ENCODE measurements around the gene VEPH1. TPM values are rescaled to one million over a fixed set of nuclear protein-coding genes. Genes with fewer than 3 reads are reported as not detected.

The VEPH1 gene
- total RNA-seq, 6 experiments from 2014 or later, result 0.51 to 1.4 (median 0.93) TPM

DNA sequence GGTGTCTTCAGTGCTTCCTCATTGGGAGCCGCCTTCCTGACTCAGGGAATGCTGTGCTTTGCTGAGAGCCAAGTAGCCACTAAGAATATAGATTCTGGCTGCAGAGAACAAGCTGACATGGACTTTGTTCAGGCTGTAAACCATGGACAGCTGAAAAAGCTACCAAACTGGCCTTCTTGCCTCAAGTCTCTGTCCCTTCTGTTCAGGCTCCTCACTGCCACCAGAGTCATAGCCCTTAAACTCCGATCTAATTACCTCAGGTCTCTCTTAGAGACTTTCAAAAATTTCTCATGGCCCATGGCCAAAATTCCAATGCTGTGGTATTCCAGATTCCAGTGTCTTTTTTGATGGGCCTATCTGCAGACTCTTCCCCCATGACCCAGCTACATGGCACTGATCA, 86.0 kb downstream of the VEPH1 start:
- intact Hi-C loops (cut with DNase I), result no loop called here
- 56% methylated on average over 1 of the region's 2 CpGs for WGBS (ENCODE audit: insufficient coverage, low coverage, low lambda C conversion rate, missing lambda C conversion rate)

DNA sequence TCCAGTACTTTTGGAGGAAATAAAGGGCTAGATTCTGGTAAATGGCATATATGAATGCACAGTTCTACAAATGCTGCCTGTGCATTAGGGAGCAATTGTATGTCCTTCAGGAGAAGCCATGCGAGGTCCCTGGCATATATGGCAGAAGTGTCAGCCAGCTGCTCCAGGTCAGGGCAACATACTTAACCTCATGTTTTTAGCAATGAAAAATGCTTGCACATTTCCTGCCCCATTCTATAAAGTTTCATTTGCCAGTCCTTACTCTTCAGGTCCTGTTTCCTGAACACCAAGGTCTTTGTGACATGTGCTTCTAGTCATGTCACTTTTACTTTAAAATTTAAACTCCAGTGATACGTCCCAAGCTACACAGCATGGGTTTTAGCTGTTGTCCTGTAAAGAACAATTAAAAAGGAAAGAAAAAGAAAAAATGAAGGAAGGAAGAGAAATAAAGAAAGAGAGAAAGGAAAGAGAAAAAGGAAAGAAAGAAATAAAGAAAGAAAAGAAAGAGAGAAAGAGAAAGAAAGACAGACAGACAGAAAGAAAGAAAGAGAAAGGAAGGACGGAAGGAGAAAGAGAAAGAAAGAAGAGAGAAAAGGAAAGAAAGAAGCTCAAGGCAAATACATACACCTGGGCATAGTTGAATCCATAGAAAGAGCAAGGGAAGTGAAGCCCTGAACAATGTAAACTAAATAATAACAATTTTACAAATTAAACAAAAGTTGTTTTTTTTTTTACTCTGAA, 86.7 kb downstream of the VEPH1 start:
- Histone ChIP-seq H3K36me3 (no peaks in the 10 kb centered on the region), H3K9me3 (no peaks in the 10 kb centered on the region), H3K4me3 (no peak overlapping the region), H3K27ac (no peak overlapping the region), H3K4me1 (no peaks in the 10 kb centered on the region), H3K27me3 (no peaks in the 10 kb centered on the region)
- no peak for DNase-seq
- TF ChIP-seq, protein P1, sequence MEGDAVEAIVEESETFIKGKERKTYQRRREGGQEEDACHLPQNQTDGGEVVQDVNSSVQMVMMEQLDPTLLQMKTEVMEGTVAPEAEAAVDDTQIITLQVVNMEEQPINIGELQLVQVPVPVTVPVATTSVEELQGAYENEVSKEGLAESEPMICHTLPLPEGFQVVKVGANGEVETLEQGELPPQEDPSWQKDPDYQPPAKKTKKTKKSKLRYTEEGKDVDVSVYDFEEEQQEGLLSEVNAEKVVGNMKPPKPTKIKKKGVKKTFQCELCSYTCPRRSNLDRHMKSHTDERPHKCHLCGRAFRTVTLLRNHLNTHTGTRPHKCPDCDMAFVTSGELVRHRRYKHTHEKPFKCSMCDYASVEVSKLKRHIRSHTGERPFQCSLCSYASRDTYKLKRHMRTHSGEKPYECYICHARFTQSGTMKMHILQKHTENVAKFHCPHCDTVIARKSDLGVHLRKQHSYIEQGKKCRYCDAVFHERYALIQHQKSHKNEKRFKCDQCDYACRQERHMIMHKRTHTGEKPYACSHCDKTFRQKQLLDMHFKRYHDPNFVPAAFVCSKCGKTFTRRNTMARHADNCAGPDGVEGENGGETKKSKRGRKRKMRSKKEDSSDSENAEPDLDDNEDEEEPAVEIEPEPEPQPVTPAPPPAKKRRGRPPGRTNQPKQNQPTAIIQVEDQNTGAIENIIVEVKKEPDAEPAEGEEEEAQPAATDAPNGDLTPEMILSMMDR (IDR thresholded peaks at IDR 0.05), result no peak
- no peak for TF ChIP-seq POLR2A (IDR thresholded peaks at IDR 0.05)
- WGBS (ENCODE audit: insufficient coverage, low coverage, low lambda C conversion rate, missing lambda C conversion rate), result 40% methylated on average over 3 of the region's 3 CpGs
- no peak for ATAC-seq
- intact Hi-C loops (cut with DNase I), result no loop called here

More for the DNA sequence above, 86.0 kb downstream of the VEPH1 start:
- no peak overlapping the region for H3K27ac ChIP-seq
- no peaks in the 10 kb centered on the region for H3K36me3 ChIP-seq
- no peak overlapping the region for H3K4me3 ChIP-seq
- ATAC-seq (no peak), DNase-seq (no peak)
- no peaks in the 10 kb centered on the region for H3K4me1 ChIP-seq
- TF ChIP-seq POLR2A (IDR thresholded peaks at IDR 0.05), result no peak
- TF ChIP-seq, protein P1 (IDR thresholded peaks at IDR 0.05), result no peak
- no peaks in the 10 kb centered on the region for H3K9me3 ChIP-seq
- H3K27me3 ChIP-seq, result no peaks in the 10 kb centered on the region

DNA sequence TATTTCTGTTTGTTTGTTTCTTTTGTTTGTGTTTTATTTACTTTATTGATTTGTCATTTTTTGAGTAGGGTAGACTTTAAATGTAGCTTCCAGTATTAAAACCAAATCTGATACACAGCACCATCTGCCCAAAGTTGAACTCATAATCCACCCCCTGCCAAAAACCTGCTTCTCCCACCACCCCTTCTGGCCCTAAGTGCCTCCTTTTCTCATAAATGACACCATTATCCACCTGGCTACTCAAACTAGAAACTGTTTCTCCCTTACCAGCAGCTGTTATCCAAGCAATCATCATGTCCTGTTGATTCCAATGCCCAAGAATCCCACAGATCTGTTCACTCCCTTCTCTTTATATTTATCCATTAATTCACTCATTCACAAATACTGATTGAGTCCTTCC, 88.4 kb downstream of the VEPH1 start:
- Histone ChIP-seq H3K4me1 (no peaks in the 10 kb centered on the region), H3K27ac (no peak overlapping the region), H3K36me3 (no peaks in the 10 kb centered on the region), H3K9me3 (no peaks in the 10 kb centered on the region), H3K4me3 (no peak overlapping the region), H3K27me3 (no peaks in the 10 kb centered on the region)
- TF ChIP-seq POLR2A (IDR thresholded peaks at IDR 0.05), result no peak
- TF ChIP-seq, protein P1 (IDR thresholded peaks at IDR 0.05), result no peak
- intact Hi-C loops (cut with DNase I), result no loop called here
- ATAC-seq (no peak), DNase-seq (no peak)

DNA sequence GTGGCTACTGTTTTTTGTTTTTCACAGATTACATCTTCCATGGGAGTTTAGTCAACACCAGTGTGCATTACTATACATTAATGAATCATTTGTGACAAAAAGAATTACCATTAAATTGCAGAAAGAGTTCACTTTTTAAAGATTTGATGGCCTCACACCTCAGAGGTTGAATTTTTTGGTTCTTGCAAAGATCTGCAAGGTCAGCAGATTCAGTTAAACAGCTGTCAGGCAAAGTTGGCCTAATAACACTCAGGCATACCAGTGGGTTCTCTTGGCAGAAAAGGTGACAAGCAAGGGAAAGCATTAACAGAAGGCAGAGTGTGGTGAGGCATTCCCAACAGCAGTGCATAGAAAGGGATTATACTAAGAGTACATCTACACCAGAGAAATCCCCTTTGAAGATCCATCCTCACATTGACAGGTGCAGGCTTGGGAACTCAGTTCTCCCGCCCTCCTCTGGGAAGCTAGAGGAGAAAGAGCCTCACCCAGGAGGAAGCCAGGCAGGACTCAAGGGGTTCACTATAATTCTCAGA, 90.8 kb downstream of the VEPH1 start:
- no peaks in the 10 kb centered on the region for H3K36me3 ChIP-seq
- DNase-seq, result no peak
- H3K27ac ChIP-seq, result no peak overlapping the region
- H3K27me3 ChIP-seq, result no peaks in the 10 kb centered on the region
- no peak overlapping the region for H3K4me3 ChIP-seq
- no peaks in the 10 kb centered on the region for H3K9me3 ChIP-seq
- WGBS (ENCODE audit: insufficient coverage, low coverage, low lambda C conversion rate, missing lambda C conversion rate), result no CpG with 5 or more reads among the region's 1 CpG
- H3K4me1 ChIP-seq, result no peaks in the 10 kb centered on the region
- intact Hi-C loops (cut with DNase I), result no loop called here
- TF ChIP-seq POLR2A (IDR thresholded peaks at IDR 0.05), result no peak
- TF ChIP-seq, protein P1 (IDR thresholded peaks at IDR 0.05), result no peak
- ATAC-seq, result no peak
